Neural crest cell (in vitro differentiated cells): Measurements from ENCODE around the gene HDAC9. TPM values are rescaled to one million over a fixed set of nuclear protein-coding genes. Genes with fewer than 3 reads are reported as not detected.

Experiments
- DNase-seq: peaks from one replicate; pipeline ENCODE4 v3.0.0; 2021; ENCODE audit warnings: low read depth, mixed read lengths, low spot score
- H3K27ac Mint-ChIP-seq: one replicate; pipeline ENCODE4 v1.8.0; 2021; ENCODE audit warnings: mild to moderate bottlenecking, mixed read lengths; ENCODE audit not compliant: unreplicated experiment
- H3K27me3 Mint-ChIP-seq: 2 replicates; pipeline ENCODE4 v1.8.0; 2021; ENCODE audit warnings: low read depth, mild to moderate bottlenecking, mixed read lengths
- H3K36me3 Mint-ChIP-seq: 2 replicates; pipeline ENCODE4 v1.8.0; 2021; ENCODE audit warnings: low read depth, mild to moderate bottlenecking, mixed read lengths
- H3K4me1 Mint-ChIP-seq: 2 replicates; pipeline ENCODE4 v1.8.0; 2021; ENCODE audit warnings: mixed read lengths
- H3K4me3 Mint-ChIP-seq: one replicate; pipeline ENCODE4 v1.8.0; 2021; ENCODE audit warnings: mild to moderate bottlenecking, mixed read lengths
- H3K9me3 Mint-ChIP-seq: 2 replicates; pipeline ENCODE4 v1.8.0; 2021; ENCODE audit warnings: mixed read lengths
- CTCF ChIP-seq: fragments of 200-600 bp; sonication (generic); conservative IDR thresholded peaks from 2 replicates; pipeline ENCODE4 v1.5.0; 2021; ENCODE audit warnings: antibody characterized with exemption, mild to moderate bottlenecking
- total RNA-seq: library from RNA; stranded (reverse); gene quantifications from 2 replicates; pipeline ENCODE4 v1.2.1, GENCODE V29; 2021

Gene HDAC9
- total RNA-seq, 1 donor from 2014 or later: 32.3 TPM

GRCh38 chr7:18534481-18534880 lies 38.9 kb downstream of the HDAC9 start:
- peaks cover 8% of the 10 kb centered on the region for H3K4me1 Mint-ChIP-seq
- H3K27ac Mint-ChIP-seq: no peak overlapping the region

GRCh38 chr7:18535810-18536415 lies 40.4 kb downstream of the HDAC9 start:
- Mint-ChIP-seq H3K27ac (no peak overlapping the region), H3K4me3 (no peak overlapping the region)
- TF ChIP-seq CTCF: no peak

More at GRCh38 chr7:18534481-18534880, 38.9 kb downstream of the HDAC9 start:
- no peak overlapping the region for H3K4me3 Mint-ChIP-seq
- peaks cover 1% of the 10 kb centered on the region for H3K9me3 Mint-ChIP-seq
- TF ChIP-seq CTCF: no peak
- no peaks in the 10 kb centered on the region for H3K36me3 Mint-ChIP-seq
- no peaks in the 10 kb centered on the region for H3K27me3 Mint-ChIP-seq
- DNase-seq: no peak

DNA sequence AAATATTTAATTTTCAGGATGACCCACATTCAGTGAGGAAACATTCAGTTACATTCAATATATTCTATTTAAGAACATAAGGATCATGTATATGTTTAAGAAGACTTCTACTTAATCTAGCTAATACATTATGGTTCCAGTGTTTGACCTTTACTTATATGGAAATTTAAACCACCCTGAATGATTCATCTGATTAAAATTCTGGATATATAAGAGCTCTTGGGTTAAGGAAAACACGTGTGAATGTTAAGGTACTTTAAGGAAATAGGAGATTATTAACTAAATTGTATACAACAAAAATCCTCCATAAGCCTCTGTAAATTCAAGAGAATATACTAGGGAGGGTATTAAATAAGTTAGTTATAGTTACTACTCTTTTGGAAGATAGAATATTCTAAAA lies 40.9 kb downstream of the HDAC9 start:
- H3K36me3 Mint-ChIP-seq: no peaks in the 10 kb centered on the region
- H3K9me3 Mint-ChIP-seq: peaks cover 2% of the 10 kb centered on the region
- no peak for DNase-seq
- no peak overlapping the region for H3K27ac Mint-ChIP-seq
- peaks cover 8% of the 10 kb centered on the region for H3K4me1 Mint-ChIP-seq
- no peaks in the 10 kb centered on the region for H3K27me3 Mint-ChIP-seq
- TF ChIP-seq CTCF: no peak
- H3K4me3 Mint-ChIP-seq: no peak overlapping the region

More at GRCh38 chr7:18535810-18536415, 40.4 kb downstream of the HDAC9 start:
- Mint-ChIP-seq H3K9me3 (peaks cover 2% of the 10 kb centered on the region), H3K36me3 (no peaks in the 10 kb centered on the region), H3K27me3 (no peaks in the 10 kb centered on the region), H3K4me1 (peaks cover 8% of the 10 kb centered on the region)
- no peak for DNase-seq

DNA sequence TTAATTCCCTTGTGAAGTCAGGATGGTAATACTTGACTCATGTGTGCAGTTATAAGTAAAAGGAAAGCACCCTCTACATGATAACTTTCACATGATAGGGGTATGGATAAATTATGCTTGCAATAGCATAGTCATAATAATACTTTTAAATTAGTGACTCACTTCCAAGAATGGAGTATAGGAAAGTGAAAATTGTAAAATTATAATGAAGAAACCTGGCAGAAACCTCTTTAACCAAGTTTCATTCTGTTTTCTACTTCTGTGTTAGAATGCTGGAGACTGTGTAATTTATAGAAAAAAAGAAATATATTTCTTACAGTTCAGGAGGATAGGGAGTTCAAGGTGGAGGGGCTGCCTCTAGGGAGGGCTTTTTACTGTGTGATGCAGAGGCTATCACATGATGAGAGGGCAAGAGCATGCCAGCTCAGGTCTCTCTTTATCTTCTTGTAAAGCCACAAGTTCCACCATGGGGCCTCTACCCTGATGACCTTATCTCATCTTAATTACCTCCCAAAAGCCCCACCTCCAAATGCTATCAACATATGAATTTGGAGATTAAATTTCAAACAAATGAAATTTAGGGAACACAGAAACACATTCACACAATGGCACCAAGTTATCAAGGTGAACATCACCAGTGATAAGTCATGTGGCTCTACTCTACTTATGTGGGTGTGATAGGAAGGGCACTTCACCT lies 43.2 kb downstream of the HDAC9 start:
- Mint-ChIP-seq H3K27me3 (no peaks in the 10 kb centered on the region), H3K4me1 (peaks cover 8% of the 10 kb centered on the region), H3K4me3 (no peak overlapping the region), H3K9me3 (peaks cover 2% of the 10 kb centered on the region), H3K27ac (no peak overlapping the region), H3K36me3 (peaks cover 3% of the 10 kb centered on the region)
- no peak for DNase-seq
- no peak for TF ChIP-seq CTCF

GRCh38 chr7:18540396-18540795 lies 44.8 kb downstream of the HDAC9 start:
- Mint-ChIP-seq H3K27ac (no peak overlapping the region), H3K4me1 (peaks cover 8% of the 10 kb centered on the region), H3K4me3 (no peak overlapping the region), H3K27me3 (no peaks in the 10 kb centered on the region), H3K9me3 (peaks cover 8% of the 10 kb centered on the region), H3K36me3 (peaks cover 9% of the 10 kb centered on the region)
- DNase-seq: no peak
- TF ChIP-seq CTCF: no peak
